IPS DF 6.9 (cell line): Measurements from ENCODE around the gene PCED1B.
A peak's percentile ranks its signal among the peaks of the same experiment; 100 is the strongest.

Experiments used
- DNase-seq: peaks from one replicate; pipeline ENCODE4 v3.0.0-alpha.2; 2013; ENCODE audit warnings: low read depth, low spot score
- H3K27ac ChIP-seq: one replicate; pipeline ENCODE4 v1.5.1; 2013; ENCODE audit warnings: low read length, control low read depth
- H3K27me3 ChIP-seq: 2 replicates; pipeline ENCODE4 v1.6.1; 2013; ENCODE audit warnings: mild to moderate bottlenecking, low read length; ENCODE audit not compliant: control insufficient read depth, insufficient read depth
- H3K36me3 ChIP-seq: 2 replicates; pipeline ENCODE4 v1.6.1; 2013; ENCODE audit warnings: low read length; ENCODE audit not compliant: control insufficient read depth, insufficient read depth
- H3K4me1 ChIP-seq: 2 replicates; pipeline ENCODE4 v1.6.1; 2013; ENCODE audit warnings: low read length; ENCODE audit not compliant: control insufficient read depth, insufficient read depth
- H3K4me3 ChIP-seq: 2 replicates; pipeline ENCODE4 v1.5.1; 2013; ENCODE audit warnings: mild to moderate bottlenecking, low read length
- H3K9me3 ChIP-seq: 2 replicates; pipeline ENCODE4 v1.6.1; 2013; ENCODE audit warnings: low read length, inconsistent platforms; ENCODE audit not compliant: control insufficient read depth, insufficient read depth
- WGBS: extraction: QIAGEN DNeasy Blood & Tissue Kit; methylation state at CpG from one replicate; pipeline ENCODE4 v1.1.7; 2013; ENCODE audit warnings: mixed read lengths, missing lambda C conversion rate; ENCODE audit not compliant: insufficient read length, insufficient coverage; 5-methylcytosine and 5-hydroxymethylcytosine counted together

Gene PCED1B

DNA sequence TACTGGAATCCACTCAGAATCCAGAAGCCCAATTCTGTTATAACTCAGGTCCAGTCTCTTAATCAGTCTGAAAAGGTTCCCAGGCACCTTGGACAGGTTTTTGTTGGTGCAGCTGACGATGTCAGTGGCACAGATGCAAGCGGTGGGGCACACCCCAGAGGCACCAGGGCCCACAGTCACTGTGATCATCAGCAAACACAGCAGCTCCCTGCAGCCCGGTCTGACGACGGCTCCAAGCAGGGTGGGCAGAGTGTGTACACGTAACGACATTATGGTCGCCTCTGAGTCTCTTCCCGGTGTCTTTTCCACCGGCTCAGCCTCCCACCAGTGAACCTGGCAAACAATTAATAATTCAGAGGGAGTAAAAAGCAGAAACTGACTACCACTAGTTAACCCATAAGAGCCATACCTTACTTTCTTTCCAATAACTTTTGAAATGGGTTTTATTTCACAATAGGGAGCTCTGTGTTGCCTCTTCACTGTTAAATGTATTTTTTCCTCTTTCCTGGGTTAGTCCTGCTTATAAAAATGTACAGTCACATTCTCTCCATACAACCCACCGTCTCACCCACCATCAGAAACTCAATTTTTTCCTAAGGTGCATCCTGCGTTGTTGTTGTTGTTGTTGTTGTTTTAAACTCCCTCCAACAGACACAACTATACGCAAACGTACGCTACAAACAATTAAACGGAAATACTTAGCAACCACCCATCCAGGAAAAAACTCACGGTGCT, 521 bp upstream of the PCED1B start:
- Histone ChIP-seq H3K27ac (no peak overlapping the region), H3K4me1 (peaks cover 2% of the 10 kb centered on the region), H3K4me3 (peak overlapping the region; percentile 53; the same call in 1 of the 2 replicates), H3K9me3 (no peaks in the 10 kb centered on the region), H3K27me3 (peaks cover 7% of the 10 kb centered on the region), H3K36me3 (no peaks in the 10 kb centered on the region)
- no CpG with 5 or more reads among the region's 17 CpGs for WGBS
- no peak for DNase-seq

DNA sequence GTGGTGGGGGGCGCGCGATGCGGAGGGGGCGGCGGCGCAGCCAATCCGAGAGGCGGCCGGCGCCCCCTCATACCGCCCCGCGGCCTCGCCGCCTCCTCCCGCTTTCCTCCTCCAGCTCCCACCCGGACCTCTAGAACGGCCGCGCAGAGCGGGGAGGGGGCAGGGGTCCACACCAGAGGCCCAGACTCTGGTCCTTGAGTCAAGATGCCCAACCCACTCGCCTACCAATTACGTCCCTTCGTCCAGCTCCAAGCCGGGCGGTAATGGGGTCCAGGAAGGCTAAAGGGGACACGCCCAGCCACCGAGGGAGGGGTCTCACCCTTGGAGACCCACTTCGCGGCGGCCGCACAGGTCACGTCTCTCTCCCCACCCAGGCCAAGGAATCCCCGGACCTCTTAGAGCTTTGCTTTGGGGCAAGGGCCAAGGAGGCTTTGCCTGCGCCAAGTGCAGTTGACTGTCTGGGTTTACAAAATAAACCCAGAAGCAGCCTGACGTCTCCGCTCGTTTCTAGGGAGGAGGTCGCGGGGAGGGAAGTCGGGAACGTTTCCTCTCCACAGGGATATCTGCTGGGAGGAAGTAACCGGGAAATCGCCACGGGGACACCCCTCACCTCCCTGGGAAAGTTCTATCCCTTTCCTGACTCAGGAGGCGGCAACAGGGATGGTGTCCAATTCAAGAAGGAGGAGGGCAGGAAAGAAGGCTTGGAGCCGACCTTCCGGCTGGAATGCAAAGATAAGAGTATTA, 732 bp downstream of the PCED1B start:
- Histone ChIP-seq H3K36me3 (no peaks in the 10 kb centered on the region), H3K9me3 (no peaks in the 10 kb centered on the region), H3K4me1 (peaks cover 2% of the 10 kb centered on the region), H3K27me3 (peaks cover 7% of the 10 kb centered on the region), H3K4me3 (peak overlapping the region; percentile 53; the same call in 1 of the 2 replicates), H3K27ac (no peak overlapping the region)
- no CpG with 5 or more reads among the region's 49 CpGs for WGBS
- no peak for DNase-seq

DNA sequence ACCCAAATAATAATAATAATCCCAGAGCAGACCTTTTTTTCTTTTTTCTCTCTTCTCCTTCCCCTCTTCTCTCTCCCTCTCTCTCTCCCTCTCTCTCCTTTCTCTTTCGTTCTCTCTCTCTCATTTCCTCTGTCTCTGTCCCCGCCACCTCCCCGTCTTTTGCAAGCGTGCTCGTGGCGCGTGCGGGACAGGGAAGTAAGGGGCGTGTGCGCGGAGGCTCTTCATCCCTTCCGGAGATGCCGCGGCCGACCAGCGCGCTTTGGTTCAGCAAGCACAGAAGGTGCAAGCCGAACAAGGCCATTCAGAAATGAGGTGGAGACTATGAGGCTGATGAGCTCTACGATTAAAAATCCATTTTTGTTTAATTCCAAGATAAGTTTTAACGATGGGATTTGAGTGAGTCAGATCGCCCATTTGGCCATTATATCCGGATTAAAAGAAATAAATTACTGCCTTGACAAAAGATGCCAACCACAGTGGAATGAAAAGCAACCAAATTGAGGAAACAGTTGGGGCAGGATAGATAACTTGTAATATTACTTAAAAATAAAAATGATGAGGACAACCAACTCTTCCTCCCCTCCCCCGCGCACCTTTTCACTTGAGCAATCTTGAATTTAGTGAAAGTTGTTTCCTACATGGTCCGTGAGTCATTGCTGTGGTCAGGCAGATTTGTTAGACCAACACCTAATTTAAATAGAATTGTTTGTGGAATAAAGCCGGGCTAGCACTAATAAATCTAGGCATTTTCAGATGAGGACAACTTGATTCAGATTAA, 1.5 kb downstream of the PCED1B start:
- H3K9me3 ChIP-seq, result no peaks in the 10 kb centered on the region
- H3K4me1 ChIP-seq, result peaks cover 2% of the 10 kb centered on the region
- no peak overlapping the region for H3K27ac ChIP-seq
- DNase-seq, result no peak
- peaks cover 7% of the 10 kb centered on the region for H3K27me3 ChIP-seq
- no peaks in the 10 kb centered on the region for H3K36me3 ChIP-seq
- peak overlapping the region; percentile 53; the same call in 1 of the 2 replicates for H3K4me3 ChIP-seq
- no CpG with 5 or more reads among the region's 26 CpGs for WGBS

DNA sequence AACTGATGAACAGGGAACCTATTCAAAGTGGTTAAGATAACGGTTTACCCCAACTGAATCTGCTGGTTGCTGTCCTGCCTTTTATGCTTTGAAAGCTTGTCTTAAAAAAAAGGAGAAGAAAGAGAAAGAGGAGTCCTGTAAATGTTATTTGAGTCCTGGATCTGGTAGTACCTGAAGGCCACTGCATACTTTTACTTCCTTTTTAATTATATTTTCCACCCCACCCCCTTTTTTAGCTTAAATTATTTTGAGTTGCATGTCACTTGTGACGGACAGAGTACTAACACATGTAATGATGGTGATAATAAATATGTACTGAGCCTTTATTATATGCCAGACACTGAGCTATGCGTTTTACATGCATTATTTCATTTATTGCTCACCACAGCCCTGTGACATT, 2.9 kb downstream of the PCED1B start:
- Histone ChIP-seq H3K4me1 (peaks cover 2% of the 10 kb centered on the region), H3K4me3 (no peak overlapping the region), H3K36me3 (no peaks in the 10 kb centered on the region), H3K9me3 (no peaks in the 10 kb centered on the region), H3K27me3 (peaks cover 7% of the 10 kb centered on the region), H3K27ac (no peak overlapping the region)
- WGBS, result no CpG with 5 or more reads among the region's 3 CpGs
- DNase-seq, result no peak

DNA sequence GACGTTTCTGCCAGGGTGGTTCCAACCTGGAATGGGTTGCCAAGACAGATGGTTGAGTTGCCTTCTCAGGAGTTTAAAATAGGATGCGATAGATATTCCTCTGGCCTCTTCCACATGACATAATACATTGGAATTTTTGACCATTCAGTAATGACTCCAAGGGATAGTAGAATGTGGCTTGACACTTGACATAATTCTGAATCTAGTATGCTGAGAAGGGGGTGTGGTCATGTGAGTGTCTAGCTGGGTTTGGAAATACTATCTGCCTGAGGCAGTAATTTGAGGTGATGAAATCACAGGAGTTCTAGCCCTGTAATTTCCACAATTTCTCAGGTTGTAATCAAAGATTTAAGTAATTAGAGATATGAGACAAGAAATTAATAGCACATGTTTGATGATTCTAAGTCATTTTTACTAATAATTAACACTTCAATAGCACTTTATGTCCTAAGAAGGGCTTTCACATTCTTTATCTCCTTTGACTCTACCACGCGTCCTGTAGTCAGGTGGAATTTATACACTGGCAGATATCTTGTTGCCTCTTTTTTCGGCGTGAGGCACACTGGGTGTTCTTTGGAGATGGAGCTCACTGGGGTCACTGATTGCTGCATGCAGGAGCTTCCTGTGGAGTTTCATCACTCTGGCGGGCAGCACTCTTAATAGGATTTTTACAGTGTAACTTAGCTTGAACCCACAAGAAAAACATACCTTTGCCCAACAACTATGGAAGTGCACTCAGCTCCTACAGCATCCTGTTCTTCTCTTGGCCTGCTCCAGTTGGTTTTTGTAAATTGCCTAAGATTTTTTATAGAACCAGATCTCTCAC, 3.6 kb downstream of the PCED1B start:
- no peak for DNase-seq
- H3K27me3 ChIP-seq, result peaks cover 7% of the 10 kb centered on the region
- H3K9me3 ChIP-seq, result no peaks in the 10 kb centered on the region
- peaks cover 2% of the 10 kb centered on the region for H3K4me1 ChIP-seq
- WGBS, result no CpG with 5 or more reads among the region's 7 CpGs
- H3K4me3 ChIP-seq, result no peak overlapping the region
- no peaks in the 10 kb centered on the region for H3K36me3 ChIP-seq
- H3K27ac ChIP-seq, result no peak overlapping the region

DNA sequence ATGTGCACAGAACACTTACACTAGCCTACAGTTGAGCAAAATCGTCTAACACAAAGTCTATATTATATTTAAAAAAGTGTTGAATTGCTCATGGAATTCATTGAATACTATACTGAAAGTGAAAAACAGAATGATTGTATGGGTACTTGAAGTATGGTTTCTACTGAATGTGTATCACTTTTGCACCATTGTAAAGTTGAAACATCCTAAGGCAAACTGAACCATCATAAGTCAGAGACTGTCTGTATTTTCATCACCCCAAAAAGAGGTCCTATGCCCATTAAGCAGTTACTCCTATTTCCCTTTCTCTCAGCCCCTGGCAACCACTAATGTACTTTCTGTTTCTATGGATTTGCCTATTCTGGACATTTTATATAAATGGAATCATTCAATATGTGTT, 4.8 kb downstream of the PCED1B start:
- no peak for DNase-seq
- Histone ChIP-seq H3K27me3 (no peaks in the 10 kb centered on the region), H3K4me3 (no peak overlapping the region), H3K36me3 (no peaks in the 10 kb centered on the region), H3K9me3 (no peaks in the 10 kb centered on the region), H3K27ac (no peak overlapping the region), H3K4me1 (no peaks in the 10 kb centered on the region; the same call in 1 of the 2 replicates)
- no CpG with 5 or more reads among the region's 1 CpG for WGBS

DNA sequence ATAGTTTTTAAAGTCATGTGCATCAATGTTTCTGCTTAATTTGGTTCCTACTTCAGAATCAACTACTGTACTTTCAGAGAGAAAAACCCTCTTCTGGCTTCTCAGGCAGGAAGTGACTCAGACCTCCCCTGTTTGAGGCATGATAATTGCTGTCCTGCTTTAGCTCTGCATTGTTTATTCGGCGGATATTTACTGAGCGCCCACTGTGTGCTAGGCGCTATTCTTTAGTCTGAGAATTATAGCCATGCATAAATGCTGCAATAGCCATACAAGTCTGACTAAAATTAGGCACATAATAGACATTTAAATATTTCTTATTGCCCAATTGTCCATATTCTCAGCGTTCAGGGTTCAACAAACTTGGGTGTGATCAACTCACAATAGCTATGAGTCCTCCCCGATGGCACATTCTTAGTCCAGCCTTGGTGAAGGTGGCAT, 6.4 kb downstream of the PCED1B start:
- Histone ChIP-seq H3K36me3 (no peaks in the 10 kb centered on the region), H3K4me3 (no peak overlapping the region), H3K27me3 (no peaks in the 10 kb centered on the region), H3K9me3 (no peaks in the 10 kb centered on the region), H3K4me1 (no peaks in the 10 kb centered on the region; the same call in 1 of the 2 replicates), H3K27ac (no peak overlapping the region)
- no CpG with 5 or more reads among the region's 6 CpGs for WGBS
- no peak for DNase-seq

DNA sequence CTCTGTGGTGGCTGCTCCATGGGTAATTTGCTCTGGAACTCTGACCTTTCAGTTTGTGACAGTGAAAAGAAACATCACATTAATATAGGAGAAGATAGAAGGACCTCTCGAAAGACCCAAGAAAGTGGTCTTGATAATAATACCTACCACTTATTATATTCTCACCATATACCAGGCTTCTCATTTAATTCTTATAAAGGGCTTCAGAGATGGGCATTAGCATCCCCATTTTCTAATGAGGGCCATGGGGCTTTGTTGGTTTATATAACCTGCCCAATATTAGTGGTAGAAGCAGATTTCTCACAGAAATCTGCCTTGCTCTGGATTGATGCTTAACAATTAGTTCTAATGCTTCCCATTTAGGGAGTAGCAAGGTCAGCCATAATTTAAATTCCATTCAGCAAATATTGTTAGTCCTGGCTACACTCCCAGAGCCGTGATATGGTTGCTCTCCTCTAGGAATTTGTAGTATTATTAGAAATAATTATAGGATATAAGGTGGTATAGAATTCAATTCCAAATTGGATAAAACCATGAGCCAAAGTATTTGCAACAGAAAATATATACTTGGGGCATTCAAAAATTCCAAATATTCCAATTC, 7.8 kb downstream of the PCED1B start:
- no peaks in the 10 kb centered on the region; the same call in 1 of the 2 replicates for H3K4me1 ChIP-seq
- H3K36me3 ChIP-seq, result no peaks in the 10 kb centered on the region
- no peaks in the 10 kb centered on the region for H3K9me3 ChIP-seq
- H3K4me3 ChIP-seq, result no peak overlapping the region
- no CpG with 5 or more reads among the region's 2 CpGs for WGBS
- DNase-seq, result no peak
- no peak overlapping the region for H3K27ac ChIP-seq
- no peaks in the 10 kb centered on the region for H3K27me3 ChIP-seq

DNA sequence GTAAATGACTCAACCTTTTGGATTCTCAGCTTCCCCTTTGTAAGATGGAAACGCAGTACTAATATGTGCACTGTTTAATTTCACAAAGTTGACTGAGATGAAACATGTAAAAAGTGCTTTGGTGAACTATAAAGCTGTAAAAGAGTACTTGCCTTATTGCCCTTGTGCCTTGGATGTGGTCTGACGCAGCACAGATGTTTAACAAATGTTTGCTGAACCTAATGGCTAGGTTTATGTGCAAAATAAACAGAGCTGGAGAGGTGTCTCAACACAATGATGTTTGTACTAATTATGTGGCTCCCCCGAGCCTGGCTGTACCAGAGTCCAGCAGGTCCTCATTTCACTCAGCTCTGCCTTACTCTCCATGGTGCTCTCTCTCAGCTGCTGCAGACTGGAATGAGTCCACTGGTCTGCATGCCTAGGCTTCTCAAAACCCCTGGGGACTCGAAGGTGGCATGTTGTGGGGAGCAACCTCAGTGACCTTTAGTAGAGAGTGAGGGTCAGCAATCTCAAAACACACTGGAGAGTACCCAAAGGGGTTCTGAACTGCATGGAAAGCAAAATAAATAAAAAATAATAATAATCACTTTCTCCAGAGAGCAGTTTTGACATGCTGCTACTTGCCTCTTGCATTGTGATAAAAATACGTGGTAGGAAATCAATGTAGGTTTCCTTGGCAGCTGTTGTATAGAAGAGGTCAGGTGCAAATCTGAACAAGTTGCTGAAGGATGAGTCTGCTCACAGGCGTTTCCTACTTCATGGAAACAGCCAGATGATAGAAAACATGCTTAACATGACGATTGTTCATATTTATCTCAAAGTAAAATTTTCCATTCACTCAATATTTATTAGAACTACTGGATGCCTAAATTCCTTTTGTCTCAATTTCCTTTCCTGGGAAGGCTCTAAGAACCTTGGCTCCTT, 8.9 kb downstream of the PCED1B start:
- no peak for DNase-seq
- no peak overlapping the region for H3K4me3 ChIP-seq
- no peaks in the 10 kb centered on the region for H3K9me3 ChIP-seq
- WGBS, result no CpG with 5 or more reads among the region's 7 CpGs
- H3K27me3 ChIP-seq, result no peaks in the 10 kb centered on the region
- no peaks in the 10 kb centered on the region for H3K36me3 ChIP-seq
- no peak overlapping the region for H3K27ac ChIP-seq
- no peaks in the 10 kb centered on the region; the same call in 1 of the 2 replicates for H3K4me1 ChIP-seq
